DND-41 (cell line): ENCODE measurements around the gene OR8G5.

Source experiments
- ATAC-seq: fragments of 200-7000 bp; cut with Tn5 transposase; 3 replicates; pipeline ENCODE4 v1.9.1; 2021; ENCODE audit warnings: low read depth; ENCODE audit not compliant: insufficient read depth
- DNase-seq: peaks from one replicate; pipeline ENCODE4 v3.0.0-alpha.2; 2020
- H2AFZ ChIP-seq: 2 replicates; pipeline ENCODE4 v1.6.0; 2012; ENCODE audit warnings: low read depth, low read length
- H3K27ac ChIP-seq: 2 replicates; pipeline ENCODE4 v1.5.1; 2012; ENCODE audit warnings: low read length, inconsistent platforms
- H3K27me3 ChIP-seq: fragments of 200-600 bp; sonication (generic); 2 replicates; pipeline ENCODE4 v1.6.0; 2012; ENCODE audit warnings: low read length, mild to moderate bottlenecking, inconsistent platforms; ENCODE audit not compliant: insufficient read depth, poor library complexity
- H3K36me3 ChIP-seq: 2 replicates; pipeline ENCODE4 v1.5.1; 2012; ENCODE audit warnings: low read length, inconsistent platforms; ENCODE audit not compliant: insufficient read depth
- H3K4me1 ChIP-seq: 2 replicates; pipeline ENCODE4 v1.5.1; 2012; ENCODE audit warnings: mild to moderate bottlenecking, low read length; ENCODE audit not compliant: insufficient read depth
- H3K4me2 ChIP-seq: 2 replicates; pipeline ENCODE4 v1.6.0; 2012; ENCODE audit warnings: mild to moderate bottlenecking, moderate library complexity, low read length, inconsistent platforms; ENCODE audit not compliant: insufficient read depth
- H3K4me3 ChIP-seq, 2 experiments: fragments of 200-600 bp in 1 of 2; shearing (Covaris generic) in 1 of 2; 2 replicates each; pipeline ENCODE4 v1.5.1; 2012 to 2016; ENCODE audit warnings: inconsistent platforms in 2 of 2, low read length in 2 of 2, mild to moderate bottlenecking in 2 of 2, low read depth in 1 of 2, moderate library complexity in 1 of 2
- H3K79me2 ChIP-seq: 2 replicates; pipeline ENCODE4 v1.6.0; 2012; ENCODE audit warnings: low read length, inconsistent platforms; ENCODE audit not compliant: insufficient read depth
- H3K9ac ChIP-seq: 2 replicates; pipeline ENCODE4 v1.6.0; 2012; ENCODE audit warnings: low read depth, mild to moderate bottlenecking, inconsistent platforms, low read length, moderate library complexity
- H3K9me3 ChIP-seq: 2 replicates; pipeline ENCODE4 v1.5.1; 2012; ENCODE audit warnings: low read length, moderate library complexity, mild to moderate bottlenecking, inconsistent platforms; ENCODE audit not compliant: insufficient read depth, severe bottlenecking
- H4K20me1 ChIP-seq: 2 replicates; pipeline ENCODE4 v1.6.0; 2012; ENCODE audit warnings: low read length; ENCODE audit not compliant: insufficient read depth
- CTCF ChIP-seq: IDR thresholded peaks from 2 replicates; pipeline ENCODE4 v1.5.1; 2012; ENCODE audit warnings: borderline replicate concordance, low read length, moderate library complexity, mild to moderate bottlenecking; ENCODE audit not compliant: poor library complexity, severe bottlenecking; ENCODE audit errors: extremely low read depth
- EZH2 ChIP-seq: IDR thresholded peaks from 3 replicates; pipeline ENCODE4 v1.6.1; 2012; ENCODE audit warnings: borderline replicate concordance, low read depth, mild to moderate bottlenecking, moderate library complexity, low read length, inconsistent platforms; ENCODE audit not compliant: severe bottlenecking

The OR8G5 gene

GRCh38 chr11:124278261-124278660 lies 22.1 kb downstream of the OR8G5 start:
- TF ChIP-seq CTCF (no peak), EZH2 (no peak)
- Histone ChIP-seq H3K79me2 (no peaks in the 10 kb centered on the region), H3K4me1 (no peaks in the 10 kb centered on the region), H3K27me3 (no peaks in the 10 kb centered on the region), H3K9ac (no peak overlapping the region), H3K4me3 (no peak overlapping the region), H2AFZ (no peak overlapping the region), H4K20me1 (no peaks in the 10 kb centered on the region), H3K9me3 (no peaks in the 10 kb centered on the region), H3K36me3 (no peaks in the 10 kb centered on the region), H3K27ac (no peak overlapping the region), H3K4me2 (no peak overlapping the region)
- ATAC-seq (no peak), DNase-seq (no peak)

GRCh38 chr11:124285610-124286344 lies 29.6 kb downstream of the OR8G5 start:
- TF ChIP-seq EZH2 = no peak
- TF ChIP-seq CTCF = no peak
- Histone ChIP-seq H3K79me2 (no peaks in the 10 kb centered on the region), H3K27me3 (no peaks in the 10 kb centered on the region), H3K4me2 (no peak overlapping the region), H2AFZ (no peak overlapping the region), H3K9ac (no peak overlapping the region), H3K36me3 (no peaks in the 10 kb centered on the region), H3K27ac (no peak overlapping the region), H3K4me1 (no peaks in the 10 kb centered on the region), H4K20me1 (no peaks in the 10 kb centered on the region), H3K9me3 (no peaks in the 10 kb centered on the region), H3K4me3 (no peak overlapping the region)
- DNase-seq (no peak), ATAC-seq (no peak)

- no peaks in the 10 kb centered on the region for H3K4me1 ChIP-seq
- no peak for ATAC-seq
- H3K27ac ChIP-seq = no peak overlapping the region
- H3K27me3 ChIP-seq = no peaks in the 10 kb centered on the region
- no peak overlapping the region for H3K4me2 ChIP-seq
- no peak overlapping the region for H3K9ac ChIP-seq
- H2AFZ ChIP-seq = no peak overlapping the region
- H3K79me2 ChIP-seq = no peaks in the 10 kb centered on the region
- H3K36me3 ChIP-seq = no peaks in the 10 kb centered on the region
- H3K4me3 ChIP-seq = no peak overlapping the region
- H3K9me3 ChIP-seq = no peaks in the 10 kb centered on the region
- DNase-seq = no peak
- no peaks in the 10 kb centered on the region for H4K20me1 ChIP-seq
- TF ChIP-seq EZH2 = no peak
- no peak for TF ChIP-seq CTCF
Measured at GRCh38 chr11:124294687-124295086, 38.5 kb downstream of the OR8G5 start.

- H3K4me2 ChIP-seq = no peak overlapping the region
- H3K27me3 ChIP-seq = no peaks in the 10 kb centered on the region
- no peaks in the 10 kb centered on the region for H4K20me1 ChIP-seq
- H2AFZ ChIP-seq = no peak overlapping the region
- no peak overlapping the region for H3K27ac ChIP-seq
- no peak overlapping the region for H3K9ac ChIP-seq
- H3K4me3 ChIP-seq = no peak overlapping the region
- no peaks in the 10 kb centered on the region for H3K36me3 ChIP-seq
- ATAC-seq (no peak), DNase-seq (no peak)
- no peaks in the 10 kb centered on the region for H3K79me2 ChIP-seq
- H3K4me1 ChIP-seq = no peaks in the 10 kb centered on the region
- no peak for TF ChIP-seq CTCF
- TF ChIP-seq EZH2 = no peak
- H3K9me3 ChIP-seq = no peaks in the 10 kb centered on the region
Measured at GRCh38 chr11:124296016-124296415, 39.8 kb downstream of the OR8G5 start.
